Activated T-helper 2 cell treated with anti-CD3 and anti-CD28 coated beads, Interferon-gamma antibody, Interleukin-2, Interleukin-4, amounts not matched to agents 10 μg/mL and 5 μg/mL and 100 μg/mL, durations not matched to agents 14 hours and 24 hours and 36 hours (primary cell): ENCODE measurements around the gene SYNE2. TPM values are rescaled to one million over a fixed set of nuclear protein-coding genes. Genes with fewer than 3 reads are reported as not detected.
"Not testable (repeated sequence)": the region's sequence is repeated elsewhere in the genome, so short reads cannot be mapped to it uniquely, and the experiment has no call there.

Experiments
- DNase-seq: peaks from one replicate; pipeline ENCODE4 v3.0.0; 2021; ENCODE audit warnings: low spot score
- H3K27ac Mint-ChIP-seq: one replicate; pipeline ENCODE4 v1.8.0; 2021; ENCODE audit warnings: mixed read lengths
- H3K27me3 Mint-ChIP-seq: one replicate; pipeline ENCODE4 v1.8.0; 2021; ENCODE audit warnings: low read depth, mixed read lengths
- H3K36me3 Mint-ChIP-seq: one replicate; pipeline ENCODE4 v1.8.0; 2021; ENCODE audit warnings: low read depth, mixed read lengths
- H3K4me1 Mint-ChIP-seq: one replicate; pipeline ENCODE4 v1.8.0; 2021; ENCODE audit warnings: low read depth, mixed read lengths
- H3K4me3 Mint-ChIP-seq: one replicate; pipeline ENCODE4 v1.8.0; 2021; ENCODE audit warnings: low read depth, mild to moderate bottlenecking, moderate library complexity, mixed read lengths
- H3K9me3 Mint-ChIP-seq: one replicate; pipeline ENCODE4 v1.8.0; 2021; ENCODE audit warnings: mixed read lengths
- intact Hi-C: fragments of 100-400 bp; cut with micrococcal nuclease; formaldehyde crosslinking; loops from one replicate; pipeline ENCODE4 v1.15.1; 2023
- total RNA-seq: library from RNA; stranded (reverse); gene quantifications from 2 replicates; pipeline ENCODE4 v1.2.3, GENCODE V29; 2022

SYNE2 gene
- total RNA-seq, 1 donor from 2014 or later, result 15.2 TPM

GRCh38 chr14:63857466-63858030, 4.7 kb downstream of the SYNE2 start:
- H3K4me1 Mint-ChIP-seq, result peaks cover 39% of the 10 kb centered on the region
- no peaks in the 10 kb centered on the region for H3K9me3 Mint-ChIP-seq
- peaks cover 29% of the 10 kb centered on the region for H3K27me3 Mint-ChIP-seq
- H3K4me3 Mint-ChIP-seq, result no peak overlapping the region
- H3K27ac Mint-ChIP-seq, result peak overlapping the region; percentile 10
- intact Hi-C loops, result loop anchor here (10.0 kb wide), 5 partner anchors 47 to 647 kb away; partner anchors contain the start of genes PPP2R5E, ZBTB1 and ZBTB25
- DNase-seq, result no peak
- peaks cover 14% of the 10 kb centered on the region for H3K36me3 Mint-ChIP-seq

GRCh38 chr14:63860146-63860545, 7.3 kb downstream of the SYNE2 start:
- H3K4me1 Mint-ChIP-seq, result peaks cover 40% of the 10 kb centered on the region
- intact Hi-C loops, result loop anchor here (5.0 to 10.0 kb wide), 3 partner anchors 218 to 422 kb away; partner anchors contain the start of gene WDR89
- H3K27me3 Mint-ChIP-seq, result peaks cover 24% of the 10 kb centered on the region
- no peak for DNase-seq
- H3K27ac Mint-ChIP-seq, result no peak overlapping the region
- H3K4me3 Mint-ChIP-seq, result no peak overlapping the region
- no peaks in the 10 kb centered on the region for H3K9me3 Mint-ChIP-seq
- peaks cover 14% of the 10 kb centered on the region for H3K36me3 Mint-ChIP-seq

- Mint-ChIP-seq H3K4me3 (no peak overlapping the region), H3K27me3 (peaks cover 19% of the 10 kb centered on the region), H3K9me3 (no peaks in the 10 kb centered on the region), H3K27ac (no peak overlapping the region), H3K4me1 (peaks cover 36% of the 10 kb centered on the region), H3K36me3 (peaks cover 15% of the 10 kb centered on the region)
- intact Hi-C loops, result loop anchor here (5.0 to 10.0 kb wide), 3 partner anchors 220 to 420 kb away; partner anchors contain the start of gene WDR89
- no peak for DNase-seq
Measured at GRCh38 chr14:63862163-63862562, 9.4 kb downstream of the SYNE2 start.

GRCh38 chr14:63863004-63863403, 10.2 kb downstream of the SYNE2 start:
- peaks cover 29% of the 10 kb centered on the region for H3K4me1 Mint-ChIP-seq

GRCh38 chr14:63864775-63865174, 12.0 kb downstream of the SYNE2 start:
- H3K36me3 Mint-ChIP-seq, DNase-seq, H3K9me3 Mint-ChIP-seq: not testable (repeated sequence)
- H3K4me3 Mint-ChIP-seq, result peak overlapping the region; percentile 70
- H3K27me3 Mint-ChIP-seq, result peaks cover 13% of the 10 kb centered on the region
- H3K27ac Mint-ChIP-seq, result peak overlapping the region; percentile 97
- intact Hi-C loops, result loop anchor here (1.0 to 10.0 kb wide), 4 partner anchors 10 to 418 kb away; partner anchors contain the start of gene WDR89
- peaks cover 41% of the 10 kb centered on the region for H3K4me1 Mint-ChIP-seq

More at GRCh38 chr14:63863004-63863403, 10.2 kb downstream of the SYNE2 start:
- H3K36me3 Mint-ChIP-seq, result peaks cover 10% of the 10 kb centered on the region
- H3K27ac Mint-ChIP-seq, result peak overlapping the region; percentile 54
- no peak for DNase-seq
- H3K9me3 Mint-ChIP-seq, result no peaks in the 10 kb centered on the region
- intact Hi-C loops, result loop anchor here (5.0 to 10.0 kb wide), 3 partner anchors 221 to 419 kb away; partner anchors contain the start of gene WDR89
- H3K4me3 Mint-ChIP-seq, result no peak overlapping the region
- peaks cover 15% of the 10 kb centered on the region for H3K27me3 Mint-ChIP-seq

GRCh38 chr14:63867933-63868921, 15.4 kb downstream of the SYNE2 start:
- H3K4me1 Mint-ChIP-seq, result peaks cover 44% of the 10 kb centered on the region
- peaks cover 9% of the 10 kb centered on the region for H3K36me3 Mint-ChIP-seq
- no peak for DNase-seq
- intact Hi-C loops, result loop anchor here (10.0 kb wide), 1 partner anchor 393 kb away; no protein-coding TSS in a partner anchor
- H3K9me3 Mint-ChIP-seq, result no peaks in the 10 kb centered on the region
- no peak overlapping the region for H3K27ac Mint-ChIP-seq
- peak overlapping the region; percentile 15 for H3K4me3 Mint-ChIP-seq
- H3K27me3 Mint-ChIP-seq, result peaks cover 8% of the 10 kb centered on the region

GRCh38 chr14:63869940-63870752, 17.3 kb downstream of the SYNE2 start:
- Mint-ChIP-seq H3K4me1 (peaks cover 33% of the 10 kb centered on the region), H3K4me3 (peak overlapping the region; percentile 14), H3K27ac (peak overlapping the region; percentile 5)
- DNase-seq, H3K27me3 Mint-ChIP-seq, H3K9me3 Mint-ChIP-seq, H3K36me3 Mint-ChIP-seq: not testable (repeated sequence)
- intact Hi-C loops, result loop anchor here (10.0 kb wide), 1 partner anchor 395 kb away; no protein-coding TSS in a partner anchor

- intact Hi-C loops, H3K9me3 Mint-ChIP-seq, DNase-seq, H3K36me3 Mint-ChIP-seq, H3K4me3 Mint-ChIP-seq, H3K27ac Mint-ChIP-seq, H3K27me3 Mint-ChIP-seq: not testable (repeated sequence)
- H3K4me1 Mint-ChIP-seq, result peaks cover 30% of the 10 kb centered on the region
Measured at GRCh38 chr14:63870753-63871037, 17.9 kb downstream of the SYNE2 start.

GRCh38 chr14:63874223-63874622, 21.4 kb downstream of the SYNE2 start:
- H3K27ac Mint-ChIP-seq, result no peak overlapping the region
- no peak for DNase-seq
- no peaks in the 10 kb centered on the region for H3K9me3 Mint-ChIP-seq
- no peak overlapping the region for H3K4me3 Mint-ChIP-seq
- intact Hi-C loops, result no loop called here
- peaks cover 5% of the 10 kb centered on the region for H3K27me3 Mint-ChIP-seq
- peaks cover 16% of the 10 kb centered on the region for H3K4me1 Mint-ChIP-seq
- peaks cover 3% of the 10 kb centered on the region for H3K36me3 Mint-ChIP-seq

- Mint-ChIP-seq H3K27me3 (peaks cover 5% of the 10 kb centered on the region), H3K27ac (no peak overlapping the region), H3K9me3 (no peaks in the 10 kb centered on the region), H3K4me1 (peaks cover 8% of the 10 kb centered on the region), H3K4me3 (no peak overlapping the region), H3K36me3 (peaks cover 7% of the 10 kb centered on the region)
- intact Hi-C loops, result no loop called here
- no peak for DNase-seq
Measured at GRCh38 chr14:63875311-63875710, 22.5 kb downstream of the SYNE2 start.

GRCh38 chr14:63877550-63877939, 24.7 kb downstream of the SYNE2 start:
- Mint-ChIP-seq H3K4me3 (no peak overlapping the region), H3K36me3 (peaks cover 4% of the 10 kb centered on the region), H3K9me3 (no peaks in the 10 kb centered on the region), H3K4me1 (peaks cover 5% of the 10 kb centered on the region), H3K27me3 (peaks cover 3% of the 10 kb centered on the region), H3K27ac (no peak overlapping the region)
- intact Hi-C loops, result no loop called here
- DNase-seq, result no peak

- DNase-seq, result no peak
- Mint-ChIP-seq H3K36me3 (peaks cover 4% of the 10 kb centered on the region), H3K9me3 (no peaks in the 10 kb centered on the region), H3K4me3 (no peak overlapping the region), H3K27ac (no peak overlapping the region), H3K27me3 (no peaks in the 10 kb centered on the region), H3K4me1 (peaks cover 1% of the 10 kb centered on the region)
- intact Hi-C loops, result no loop called here
Measured at GRCh38 chr14:63878052-63878451, 25.2 kb downstream of the SYNE2 start.
